GM20000 (cell line): ENCODE data around the gene BCL11A.
A peak's percentile ranks its signal among the peaks of the same experiment; 100 is the strongest.

Experiments
- DNase-seq: peaks from one replicate; pipeline ENCODE4 v3.0.0; 2012; ENCODE audit warnings: low spot score
- TF ChIP-seq, protein P1 (sequence below): IDR thresholded peaks from 2 replicates; pipeline ENCODE4 v1.5.1; 2012; ENCODE audit warnings: mild to moderate bottlenecking, control low read depth; ENCODE audit errors: extremely low read depth, missing control alignments

Gene BCL11A

DNA sequence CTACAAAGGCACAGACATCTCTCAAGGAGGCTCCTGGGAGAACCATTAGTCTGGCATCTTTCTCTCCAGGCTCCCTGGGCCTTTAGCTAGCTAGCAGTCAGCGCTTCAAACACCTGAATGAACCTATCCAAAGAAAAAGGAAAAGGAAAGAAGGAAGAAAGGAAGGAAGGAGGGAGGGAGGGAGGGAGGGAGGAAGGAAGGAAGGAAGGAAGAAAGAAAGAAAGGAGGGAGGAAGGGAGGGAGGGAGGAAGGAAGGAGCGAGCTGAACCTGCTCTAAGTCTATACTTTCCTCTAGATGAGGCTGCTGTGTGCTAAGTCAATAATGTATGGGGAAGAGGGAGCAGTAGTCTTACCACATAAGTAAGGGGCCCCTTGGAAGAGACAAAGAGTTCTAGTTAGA is 5.1 kb upstream of the BCL11A start:
- TF ChIP-seq, protein P1, sequence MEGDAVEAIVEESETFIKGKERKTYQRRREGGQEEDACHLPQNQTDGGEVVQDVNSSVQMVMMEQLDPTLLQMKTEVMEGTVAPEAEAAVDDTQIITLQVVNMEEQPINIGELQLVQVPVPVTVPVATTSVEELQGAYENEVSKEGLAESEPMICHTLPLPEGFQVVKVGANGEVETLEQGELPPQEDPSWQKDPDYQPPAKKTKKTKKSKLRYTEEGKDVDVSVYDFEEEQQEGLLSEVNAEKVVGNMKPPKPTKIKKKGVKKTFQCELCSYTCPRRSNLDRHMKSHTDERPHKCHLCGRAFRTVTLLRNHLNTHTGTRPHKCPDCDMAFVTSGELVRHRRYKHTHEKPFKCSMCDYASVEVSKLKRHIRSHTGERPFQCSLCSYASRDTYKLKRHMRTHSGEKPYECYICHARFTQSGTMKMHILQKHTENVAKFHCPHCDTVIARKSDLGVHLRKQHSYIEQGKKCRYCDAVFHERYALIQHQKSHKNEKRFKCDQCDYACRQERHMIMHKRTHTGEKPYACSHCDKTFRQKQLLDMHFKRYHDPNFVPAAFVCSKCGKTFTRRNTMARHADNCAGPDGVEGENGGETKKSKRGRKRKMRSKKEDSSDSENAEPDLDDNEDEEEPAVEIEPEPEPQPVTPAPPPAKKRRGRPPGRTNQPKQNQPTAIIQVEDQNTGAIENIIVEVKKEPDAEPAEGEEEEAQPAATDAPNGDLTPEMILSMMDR, result no peak
- no peak for DNase-seq

GRCh38 chr2:60557486-60557864 is 4.0 kb upstream of the BCL11A start:
- DNase-seq, result no peak
- TF ChIP-seq, protein P1, result no peak

DNA sequence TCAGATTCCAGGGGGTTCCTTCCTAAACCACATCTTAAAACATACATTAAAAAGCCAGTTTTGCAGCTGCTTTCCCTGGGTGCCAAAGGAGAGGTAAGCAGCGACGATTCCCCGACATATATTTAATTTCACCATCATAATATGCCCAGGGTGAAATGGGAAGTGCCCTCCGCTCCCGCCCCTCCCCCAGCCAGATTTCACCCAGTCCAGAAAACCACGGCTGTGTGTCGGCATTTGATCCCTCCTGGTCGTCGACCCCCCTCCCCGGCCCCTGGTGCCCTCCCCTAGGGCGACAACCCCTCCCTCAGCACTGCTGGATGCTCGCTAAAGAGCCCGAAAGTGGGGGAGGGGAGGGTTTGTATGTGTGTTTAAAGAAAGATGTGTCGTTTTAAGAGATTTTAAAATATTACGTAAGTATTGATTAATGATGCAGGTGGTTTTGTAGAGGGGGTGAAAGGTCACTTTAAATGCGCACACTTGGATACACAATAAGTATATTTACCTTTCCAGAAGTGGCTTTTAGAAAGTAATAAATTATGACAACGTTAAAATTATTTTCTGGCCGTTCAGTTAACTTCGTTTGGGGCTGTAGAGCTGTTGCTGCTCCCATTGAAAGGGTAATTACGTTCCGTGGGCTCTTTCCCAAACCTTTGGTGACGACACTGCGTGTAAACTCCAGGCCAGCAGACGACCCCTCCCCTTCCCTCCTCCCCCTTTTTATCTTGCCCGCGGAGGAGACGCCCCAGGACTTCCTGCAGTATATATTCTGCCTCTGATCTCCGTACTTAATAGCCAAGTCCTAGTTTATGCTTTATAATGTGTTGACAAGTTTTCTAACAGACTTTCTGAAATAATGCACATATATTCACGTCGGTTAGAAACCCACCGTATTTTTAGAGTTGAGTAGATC is 3.4 kb upstream of the BCL11A start:
- DNase-seq, result no peak
- TF ChIP-seq, protein P1, result no peak

- TF ChIP-seq, protein P1, result no peak
- no peak for DNase-seq
Observed at GRCh38 chr2:60556175-60556574, 2.7 kb upstream of the BCL11A start.

- TF ChIP-seq, protein P1, result no peak
- no peak for DNase-seq
Observed at GRCh38 chr2:60555783-60556139, 2.3 kb upstream of the BCL11A start.

- peak; percentile 70 for DNase-seq
- TF ChIP-seq, protein P1, result peak; percentile 16
Observed at GRCh38 chr2:60555066-60555782, 1.8 kb upstream of the BCL11A start.

DNA sequence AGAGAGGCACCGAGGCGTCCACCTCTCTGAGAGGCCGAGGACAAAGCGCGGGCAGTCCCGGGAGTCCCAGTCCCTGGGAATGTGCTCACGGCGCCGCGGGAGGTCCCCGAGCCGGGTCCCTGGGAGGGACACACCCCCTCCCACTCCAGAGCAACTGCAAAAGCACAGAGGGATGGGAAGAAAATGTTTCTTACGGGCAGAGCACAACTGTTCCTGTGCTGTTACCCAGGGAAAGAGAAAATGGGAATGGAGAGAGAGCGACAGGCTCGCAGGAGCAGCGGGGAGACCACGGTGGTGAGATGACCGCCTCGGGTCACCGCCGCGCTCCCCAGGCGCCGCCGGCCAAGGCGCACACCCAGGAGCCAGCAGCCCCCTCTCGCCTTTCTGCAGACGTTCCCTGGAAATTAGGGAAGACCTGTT is 1.2 kb upstream of the BCL11A start:
- no peak for DNase-seq
- TF ChIP-seq, protein P1, result no peak
